Measurements from ENCODE around the gene DENND5B.

DNA sequence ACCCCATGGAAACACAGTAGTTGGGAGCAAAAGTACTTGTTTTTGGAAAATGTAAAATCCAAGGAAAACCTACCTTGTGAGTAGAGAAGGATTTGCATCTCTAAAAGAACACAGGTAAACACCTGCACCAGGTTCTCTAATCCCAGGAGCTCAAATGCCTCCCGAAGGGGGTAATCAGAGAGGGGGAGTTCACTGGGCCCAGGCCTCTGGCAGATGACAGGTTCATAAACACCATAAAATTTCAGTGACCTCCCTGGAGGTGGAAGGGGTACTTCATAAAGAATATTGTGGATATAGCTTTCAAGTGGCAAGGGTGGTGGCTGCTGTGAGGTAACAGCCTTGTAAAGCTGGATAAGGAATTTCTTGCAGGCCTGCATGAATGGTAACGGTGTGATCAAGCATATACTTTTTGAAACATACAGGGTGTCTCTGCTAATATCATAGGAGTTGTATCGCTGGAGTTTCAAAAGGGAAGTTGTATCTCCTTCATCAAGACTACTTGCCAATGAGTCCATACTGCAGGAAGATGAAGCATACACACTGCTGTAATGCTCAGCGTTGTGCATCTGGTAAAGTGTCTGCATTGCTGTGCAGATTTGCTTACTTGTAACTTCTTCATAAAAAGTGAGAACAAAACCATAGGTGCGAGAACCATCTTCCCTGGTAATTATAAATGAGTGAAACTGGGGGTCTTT is 111.3 kb downstream of the DENND5B start:
- TF ChIP-seq, protein P1, sequence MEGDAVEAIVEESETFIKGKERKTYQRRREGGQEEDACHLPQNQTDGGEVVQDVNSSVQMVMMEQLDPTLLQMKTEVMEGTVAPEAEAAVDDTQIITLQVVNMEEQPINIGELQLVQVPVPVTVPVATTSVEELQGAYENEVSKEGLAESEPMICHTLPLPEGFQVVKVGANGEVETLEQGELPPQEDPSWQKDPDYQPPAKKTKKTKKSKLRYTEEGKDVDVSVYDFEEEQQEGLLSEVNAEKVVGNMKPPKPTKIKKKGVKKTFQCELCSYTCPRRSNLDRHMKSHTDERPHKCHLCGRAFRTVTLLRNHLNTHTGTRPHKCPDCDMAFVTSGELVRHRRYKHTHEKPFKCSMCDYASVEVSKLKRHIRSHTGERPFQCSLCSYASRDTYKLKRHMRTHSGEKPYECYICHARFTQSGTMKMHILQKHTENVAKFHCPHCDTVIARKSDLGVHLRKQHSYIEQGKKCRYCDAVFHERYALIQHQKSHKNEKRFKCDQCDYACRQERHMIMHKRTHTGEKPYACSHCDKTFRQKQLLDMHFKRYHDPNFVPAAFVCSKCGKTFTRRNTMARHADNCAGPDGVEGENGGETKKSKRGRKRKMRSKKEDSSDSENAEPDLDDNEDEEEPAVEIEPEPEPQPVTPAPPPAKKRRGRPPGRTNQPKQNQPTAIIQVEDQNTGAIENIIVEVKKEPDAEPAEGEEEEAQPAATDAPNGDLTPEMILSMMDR (IDR thresholded peaks at IDR 0.05) = no peak
- TF ChIP-seq, protein P2, sequence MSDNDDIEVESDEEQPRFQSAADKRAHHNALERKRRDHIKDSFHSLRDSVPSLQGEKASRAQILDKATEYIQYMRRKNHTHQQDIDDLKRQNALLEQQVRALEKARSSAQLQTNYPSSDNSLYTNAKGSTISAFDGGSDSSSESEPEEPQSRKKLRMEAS (CRISPR knock-in tag; IDR thresholded peaks at IDR 0.05) = no peak
- TF ChIP-seq, protein P3, sequence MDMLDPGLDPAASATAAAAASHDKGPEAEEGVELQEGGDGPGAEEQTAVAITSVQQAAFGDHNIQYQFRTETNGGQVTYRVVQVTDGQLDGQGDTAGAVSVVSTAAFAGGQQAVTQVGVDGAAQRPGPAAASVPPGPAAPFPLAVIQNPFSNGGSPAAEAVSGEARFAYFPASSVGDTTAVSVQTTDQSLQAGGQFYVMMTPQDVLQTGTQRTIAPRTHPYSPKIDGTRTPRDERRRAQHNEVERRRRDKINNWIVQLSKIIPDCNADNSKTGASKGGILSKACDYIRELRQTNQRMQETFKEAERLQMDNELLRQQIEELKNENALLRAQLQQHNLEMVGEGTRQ (CRISPR knock-in tag; IDR thresholded peaks at IDR 0.05) = no peak
- TF ChIP-seq, protein P4, sequence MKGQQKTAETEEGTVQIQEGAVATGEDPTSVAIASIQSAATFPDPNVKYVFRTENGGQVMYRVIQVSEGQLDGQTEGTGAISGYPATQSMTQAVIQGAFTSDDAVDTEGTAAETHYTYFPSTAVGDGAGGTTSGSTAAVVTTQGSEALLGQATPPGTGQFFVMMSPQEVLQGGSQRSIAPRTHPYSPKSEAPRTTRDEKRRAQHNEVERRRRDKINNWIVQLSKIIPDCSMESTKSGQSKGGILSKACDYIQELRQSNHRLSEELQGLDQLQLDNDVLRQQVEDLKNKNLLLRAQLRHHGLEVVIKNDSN (CRISPR knock-in tag; IDR thresholded peaks at IDR 0.05) = no peak
- TF ChIP-seq KAT7 (CRISPR knock-in tag; IDR thresholded peaks at IDR 0.05; ENCODE audit: borderline replicate concordance) (no peak), CREB1 (CRISPR knock-in tag; IDR thresholded peaks at IDR 0.05) (no peak), ESRRA (CRISPR knock-in tag; IDR thresholded peaks at IDR 0.05; ENCODE audit: borderline replicate concordance) (no peak)
- TF ChIP-seq, protein P5, sequence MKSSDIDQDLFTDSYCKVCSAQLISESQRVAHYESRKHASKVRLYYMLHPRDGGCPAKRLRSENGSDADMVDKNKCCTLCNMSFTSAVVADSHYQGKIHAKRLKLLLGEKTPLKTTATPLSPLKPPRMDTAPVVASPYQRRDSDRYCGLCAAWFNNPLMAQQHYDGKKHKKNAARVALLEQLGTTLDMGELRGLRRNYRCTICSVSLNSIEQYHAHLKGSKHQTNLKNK (CRISPR knock-in tag; IDR thresholded peaks at IDR 0.05) = no peak
